Measurements from ENCODE around the gene ZFX. TPM values are rescaled to one million over a fixed set of nuclear protein-coding genes. Genes with fewer than 3 reads are reported as not detected.
A peak's percentile ranks its signal among the peaks of the same experiment; 100 is the strongest.

The ZFX gene
- polyA plus RNA-seq (2012; ENCODE audit: insufficient read length, low read depth) = 7.4 TPM

DNA sequence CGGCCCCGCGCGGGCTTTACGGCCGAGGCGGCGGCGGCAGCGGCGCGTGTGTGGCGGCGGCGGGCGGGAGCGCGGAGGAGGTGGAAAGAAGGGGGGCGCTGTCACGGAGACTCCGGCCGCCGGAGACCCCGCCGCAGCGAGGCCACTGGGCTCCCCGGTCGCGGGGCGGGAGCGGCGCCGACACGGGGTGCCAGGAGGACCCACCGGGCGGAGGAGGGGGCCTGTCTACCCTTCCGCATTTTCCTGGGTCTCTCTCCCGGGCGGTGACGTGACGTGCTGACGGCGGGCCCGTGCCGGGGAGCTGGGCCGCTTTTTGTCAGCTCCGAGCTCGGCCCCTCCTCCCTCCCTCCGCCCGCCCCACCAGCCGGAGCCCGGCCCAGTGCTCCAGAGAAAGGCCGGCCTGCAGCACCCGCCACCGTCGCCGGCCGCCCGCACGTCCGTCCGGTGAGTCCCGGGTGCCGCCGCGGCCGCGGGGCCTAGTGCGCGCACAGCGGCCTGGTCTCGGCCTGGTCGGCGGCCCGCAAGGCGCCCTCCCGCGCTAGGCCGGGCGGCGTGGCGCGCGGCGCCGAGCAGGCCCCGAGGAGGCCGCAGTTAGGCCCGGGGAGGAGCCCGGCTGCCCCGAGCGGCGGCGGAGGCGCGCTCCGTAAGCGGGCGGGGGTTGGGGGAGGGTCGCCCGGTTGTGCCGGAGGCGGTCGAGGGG lies at the start of gene ZFX:
ZFX (plus strand) TSS at position 379 of the 700 bp plus-strand sequence. CDS start 23,014 bp downstream, outside the sequence.
- no peak; the same call in 1 of the 2 replicates for TF ChIP-seq POLR2AphosphoS5 (IDR thresholded peaks at IDR 0.05; ENCODE audit: low read depth, low read length)
- TF ChIP-seq, protein P1, sequence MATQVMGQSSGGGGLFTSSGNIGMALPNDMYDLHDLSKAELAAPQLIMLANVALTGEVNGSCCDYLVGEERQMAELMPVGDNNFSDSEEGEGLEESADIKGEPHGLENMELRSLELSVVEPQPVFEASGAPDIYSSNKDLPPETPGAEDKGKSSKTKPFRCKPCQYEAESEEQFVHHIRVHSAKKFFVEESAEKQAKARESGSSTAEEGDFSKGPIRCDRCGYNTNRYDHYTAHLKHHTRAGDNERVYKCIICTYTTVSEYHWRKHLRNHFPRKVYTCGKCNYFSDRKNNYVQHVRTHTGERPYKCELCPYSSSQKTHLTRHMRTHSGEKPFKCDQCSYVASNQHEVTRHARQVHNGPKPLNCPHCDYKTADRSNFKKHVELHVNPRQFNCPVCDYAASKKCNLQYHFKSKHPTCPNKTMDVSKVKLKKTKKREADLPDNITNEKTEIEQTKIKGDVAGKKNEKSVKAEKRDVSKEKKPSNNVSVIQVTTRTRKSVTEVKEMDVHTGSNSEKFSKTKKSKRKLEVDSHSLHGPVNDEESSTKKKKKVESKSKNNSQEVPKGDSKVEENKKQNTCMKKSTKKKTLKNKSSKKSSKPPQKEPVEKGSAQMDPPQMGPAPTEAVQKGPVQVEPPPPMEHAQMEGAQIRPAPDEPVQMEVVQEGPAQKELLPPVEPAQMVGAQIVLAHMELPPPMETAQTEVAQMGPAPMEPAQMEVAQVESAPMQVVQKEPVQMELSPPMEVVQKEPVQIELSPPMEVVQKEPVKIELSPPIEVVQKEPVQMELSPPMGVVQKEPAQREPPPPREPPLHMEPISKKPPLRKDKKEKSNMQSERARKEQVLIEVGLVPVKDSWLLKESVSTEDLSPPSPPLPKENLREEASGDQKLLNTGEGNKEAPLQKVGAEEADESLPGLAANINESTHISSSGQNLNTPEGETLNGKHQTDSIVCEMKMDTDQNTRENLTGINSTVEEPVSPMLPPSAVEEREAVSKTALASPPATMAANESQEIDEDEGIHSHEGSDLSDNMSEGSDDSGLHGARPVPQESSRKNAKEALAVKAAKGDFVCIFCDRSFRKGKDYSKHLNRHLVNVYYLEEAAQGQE (IDR thresholded peaks at IDR 0.05; ENCODE audit: insufficient read depth in 1 of 2, low read depth in 2 of 2, low read length in 2 of 2) = no peak
- TF ChIP-seq SIN3A (IDR thresholded peaks at IDR 0.05; ENCODE audit: borderline replicate concordance, insufficient read depth, low read length) = no peak
- peak; percentile 8 for TF ChIP-seq FOXP2 (optimal IDR thresholded peaks at IDR 0.05; ENCODE audit: borderline replicate concordance, extremely low read depth, extremely low read length, insufficient read depth)

- TF ChIP-seq TAF1 (IDR thresholded peaks at IDR 0.05; ENCODE audit: borderline replicate concordance, insufficient read depth, low read length) (no peak), POLR2AphosphoS5 (IDR thresholded peaks at IDR 0.05; ENCODE audit: low read depth, low read length) (no peak), FOXP2 (optimal IDR thresholded peaks at IDR 0.05; ENCODE audit: borderline replicate concordance, extremely low read depth, extremely low read length, insufficient read depth) (no peak), SIN3A (IDR thresholded peaks at IDR 0.05; ENCODE audit: borderline replicate concordance, insufficient read depth, low read length) (no peak)
- TF ChIP-seq, protein P1 (IDR thresholded peaks at IDR 0.05; ENCODE audit: insufficient read depth in 1 of 2, low read depth in 2 of 2, low read length in 2 of 2) = no peak
Measured at GRCh38 chrX:24100713-24101112, 48.8 kb upstream of the ZFX start.

GRCh38 chrX:24110069-24110468 lies 39.5 kb upstream of the ZFX start:
- no peak for TF ChIP-seq POLR2AphosphoS5 (IDR thresholded peaks at IDR 0.05; ENCODE audit: low read depth, low read length)
- no peak for TF ChIP-seq SIN3A (IDR thresholded peaks at IDR 0.05; ENCODE audit: borderline replicate concordance, insufficient read depth, low read length)
- TF ChIP-seq, protein P1 (IDR thresholded peaks at IDR 0.05; ENCODE audit: insufficient read depth in 1 of 2, low read depth in 2 of 2, low read length in 2 of 2) = no peak
- TF ChIP-seq FOXP2 (optimal IDR thresholded peaks at IDR 0.05; ENCODE audit: borderline replicate concordance, extremely low read depth, extremely low read length, insufficient read depth) = no peak
- TF ChIP-seq TAF1 (IDR thresholded peaks at IDR 0.05; ENCODE audit: borderline replicate concordance, insufficient read depth, low read length) = no peak

DNA sequence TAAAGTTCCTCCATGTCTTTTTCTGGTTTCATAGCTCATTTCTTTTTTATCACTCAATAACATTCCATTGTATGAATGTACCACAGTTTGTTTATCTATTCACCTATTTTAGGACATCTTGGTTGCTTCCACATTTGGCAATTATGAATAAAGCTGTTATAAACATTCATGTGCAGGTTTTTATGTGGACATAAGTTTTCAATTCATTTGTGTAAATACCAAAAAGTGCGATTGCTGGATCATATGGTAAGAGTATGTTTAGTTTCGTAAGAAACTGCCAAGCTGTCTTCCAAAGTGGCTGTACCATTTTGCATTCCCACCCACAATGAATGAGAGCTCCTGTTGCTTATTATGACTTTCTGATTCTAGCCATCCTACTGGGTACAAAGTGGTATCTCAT lies 36.3 kb upstream of the ZFX start:
- no peak for TF ChIP-seq TAF1 (IDR thresholded peaks at IDR 0.05; ENCODE audit: borderline replicate concordance, insufficient read depth, low read length)
- no peak for TF ChIP-seq FOXP2 (optimal IDR thresholded peaks at IDR 0.05; ENCODE audit: borderline replicate concordance, extremely low read depth, extremely low read length, insufficient read depth)
- no peak for TF ChIP-seq SIN3A (IDR thresholded peaks at IDR 0.05; ENCODE audit: borderline replicate concordance, insufficient read depth, low read length)
- no peak for TF ChIP-seq POLR2AphosphoS5 (IDR thresholded peaks at IDR 0.05; ENCODE audit: low read depth, low read length)
- TF ChIP-seq, protein P1 (IDR thresholded peaks at IDR 0.05; ENCODE audit: insufficient read depth in 1 of 2, low read depth in 2 of 2, low read length in 2 of 2) = no peak
